SK-N-SH (cell line): ENCODE data around the gene GRAMD2A.

Source experiments
- CHD2 ChIP-seq: fragments of 150-350 bp; IDR thresholded peaks from 2 replicates; pipeline ENCODE4 v1.6.1; 2018; ENCODE audit warnings: low read length; ENCODE audit not compliant: partially characterized antibody
- EP300 ChIP-seq, 2 experiments: IDR thresholded peaks; 2 replicates each; pipeline versions ENCODE4 v1.4.0 to v1.6.1; 2012; ENCODE audit warnings: borderline replicate concordance in 1 of 2, low read depth in 1 of 2, low read length in 1 of 2
- JUND ChIP-seq: IDR thresholded peaks from 2 replicates; pipeline ENCODE4 v1.4.0; 2012
- NFIC ChIP-seq: IDR thresholded peaks from 2 replicates; pipeline ENCODE4 v1.4.0; 2012; ENCODE audit warnings: borderline replicate concordance
- PBX3 ChIP-seq: IDR thresholded peaks from 2 replicates; pipeline ENCODE4; 2012
- POLR2AphosphoS5 ChIP-seq: IDR thresholded peaks from 2 replicates; pipeline ENCODE4 v1.6.1; 2012; ENCODE audit warnings: low read depth, low read length
- RAD21 ChIP-seq: IDR thresholded peaks from 2 replicates; pipeline ENCODE4 v1.6.1; 2012; ENCODE audit warnings: mild to moderate bottlenecking, low read length
- RCOR1 ChIP-seq: fragments of 150-350 bp; IDR thresholded peaks from 2 replicates; pipeline ENCODE4 v1.6.1; 2017; ENCODE audit warnings: antibody characterized with exemption, low read length
- SMC3 ChIP-seq: IDR thresholded peaks from 2 replicates; pipeline ENCODE4 v1.6.1; 2012; ENCODE audit warnings: low read depth, low read length, improper control_type of control experiment
- TCF12 ChIP-seq: IDR thresholded peaks from 2 replicates; pipeline ENCODE4 v1.4.0; 2012
- YY1 ChIP-seq: IDR thresholded peaks from 2 replicates; pipeline ENCODE4 v1.4.0; 2012; ENCODE audit warnings: low read depth, mild to moderate bottlenecking
- TF ChIP-seq, protein P1 (sequence below): fragments of 200-600 bp; sonication (generic); IDR thresholded peaks from 2 replicates; pipeline ENCODE4 v1.6.1; 2017; ENCODE audit warnings: antibody characterized with exemption, mild to moderate bottlenecking, moderate library complexity

DNA sequence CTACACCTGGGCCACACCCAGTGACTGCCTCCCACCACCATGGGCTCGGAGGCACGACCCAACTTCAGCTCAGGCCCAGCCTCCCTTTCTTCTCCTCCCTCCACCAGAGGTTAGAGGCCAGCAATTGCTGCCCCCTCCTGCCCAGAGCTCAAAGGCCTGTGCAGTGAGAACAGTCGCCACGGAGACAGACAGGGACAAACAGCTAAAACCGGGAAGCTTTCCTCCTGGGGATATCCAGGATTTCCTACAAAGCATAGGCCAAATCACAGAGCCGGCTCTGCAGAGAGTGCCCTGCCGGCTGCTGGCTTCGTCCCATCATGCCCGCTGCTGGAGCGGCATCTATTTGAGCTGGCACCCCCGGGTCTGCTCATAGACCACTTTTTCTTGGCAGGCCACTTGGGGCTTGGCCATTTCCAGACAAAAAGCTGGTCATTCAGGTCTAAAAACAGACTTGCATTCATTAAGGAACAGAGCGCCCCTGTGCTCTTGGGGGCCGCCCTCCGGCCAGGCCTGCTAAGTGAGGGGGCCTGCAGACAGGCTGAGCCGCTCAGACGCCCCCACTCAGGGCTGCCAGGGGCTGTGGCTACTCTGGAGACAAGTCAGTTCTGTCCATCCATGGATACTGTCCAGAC, 17.5 kb downstream of the GRAMD2A start:
- TF ChIP-seq, protein P1, sequence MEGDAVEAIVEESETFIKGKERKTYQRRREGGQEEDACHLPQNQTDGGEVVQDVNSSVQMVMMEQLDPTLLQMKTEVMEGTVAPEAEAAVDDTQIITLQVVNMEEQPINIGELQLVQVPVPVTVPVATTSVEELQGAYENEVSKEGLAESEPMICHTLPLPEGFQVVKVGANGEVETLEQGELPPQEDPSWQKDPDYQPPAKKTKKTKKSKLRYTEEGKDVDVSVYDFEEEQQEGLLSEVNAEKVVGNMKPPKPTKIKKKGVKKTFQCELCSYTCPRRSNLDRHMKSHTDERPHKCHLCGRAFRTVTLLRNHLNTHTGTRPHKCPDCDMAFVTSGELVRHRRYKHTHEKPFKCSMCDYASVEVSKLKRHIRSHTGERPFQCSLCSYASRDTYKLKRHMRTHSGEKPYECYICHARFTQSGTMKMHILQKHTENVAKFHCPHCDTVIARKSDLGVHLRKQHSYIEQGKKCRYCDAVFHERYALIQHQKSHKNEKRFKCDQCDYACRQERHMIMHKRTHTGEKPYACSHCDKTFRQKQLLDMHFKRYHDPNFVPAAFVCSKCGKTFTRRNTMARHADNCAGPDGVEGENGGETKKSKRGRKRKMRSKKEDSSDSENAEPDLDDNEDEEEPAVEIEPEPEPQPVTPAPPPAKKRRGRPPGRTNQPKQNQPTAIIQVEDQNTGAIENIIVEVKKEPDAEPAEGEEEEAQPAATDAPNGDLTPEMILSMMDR, result no peak
- TF ChIP-seq RAD21, result no peak
- no peak for TF ChIP-seq JUND
- TF ChIP-seq EP300 (IDR thresholded peaks at IDR 0.05; ENCODE audit: borderline replicate concordance in 1 of 2, low read depth in 1 of 2, low read length in 1 of 2), result no peak
- TF ChIP-seq YY1, result no peak
- no peak for TF ChIP-seq POLR2AphosphoS5
- no peak for TF ChIP-seq TCF12
- no peak for TF ChIP-seq NFIC
- TF ChIP-seq SMC3, result no peak
- TF ChIP-seq PBX3, result no peak
- no peak for TF ChIP-seq CHD2
- TF ChIP-seq RCOR1, result no peak
